OCI-LY3 (cell line): ENCODE results near the gene NEB.

Experiments
- EZH2phosphoT487 ChIP-seq: fragments of 200-600 bp; shearing (Covaris generic); IDR thresholded peaks from 2 replicates; pipeline ENCODE4 v1.6.1; 2018; ENCODE audit warnings: antibody characterized with exemption, mixed run types, low read depth
- TF ChIP-seq, protein P1 (sequence below): fragments of 200-600, 300-600 bp; sonication (generic); IDR thresholded peaks from 2 replicates; pipeline ENCODE4 v1.5.1; 2014; ENCODE audit warnings: antibody characterized with exemption, low read length, low read depth

GRCh38 chr2:151620761-151621160, 113.5 kb downstream of the NEB start:
- TF ChIP-seq, protein P1, sequence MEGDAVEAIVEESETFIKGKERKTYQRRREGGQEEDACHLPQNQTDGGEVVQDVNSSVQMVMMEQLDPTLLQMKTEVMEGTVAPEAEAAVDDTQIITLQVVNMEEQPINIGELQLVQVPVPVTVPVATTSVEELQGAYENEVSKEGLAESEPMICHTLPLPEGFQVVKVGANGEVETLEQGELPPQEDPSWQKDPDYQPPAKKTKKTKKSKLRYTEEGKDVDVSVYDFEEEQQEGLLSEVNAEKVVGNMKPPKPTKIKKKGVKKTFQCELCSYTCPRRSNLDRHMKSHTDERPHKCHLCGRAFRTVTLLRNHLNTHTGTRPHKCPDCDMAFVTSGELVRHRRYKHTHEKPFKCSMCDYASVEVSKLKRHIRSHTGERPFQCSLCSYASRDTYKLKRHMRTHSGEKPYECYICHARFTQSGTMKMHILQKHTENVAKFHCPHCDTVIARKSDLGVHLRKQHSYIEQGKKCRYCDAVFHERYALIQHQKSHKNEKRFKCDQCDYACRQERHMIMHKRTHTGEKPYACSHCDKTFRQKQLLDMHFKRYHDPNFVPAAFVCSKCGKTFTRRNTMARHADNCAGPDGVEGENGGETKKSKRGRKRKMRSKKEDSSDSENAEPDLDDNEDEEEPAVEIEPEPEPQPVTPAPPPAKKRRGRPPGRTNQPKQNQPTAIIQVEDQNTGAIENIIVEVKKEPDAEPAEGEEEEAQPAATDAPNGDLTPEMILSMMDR, result no peak
- no peak for TF ChIP-seq EZH2phosphoT487
